Cardiac septum (tissue), 1 donor: Measurements from ENCODE around the gene TIAM2. TPM values are rescaled to one million over a fixed set of nuclear protein-coding genes. Genes with fewer than 3 reads are reported as not detected.

Experiments
- DNase-seq: peaks from one replicate; pipeline ENCODE4 v3.0.0-alpha.2; 2020; ENCODE audit warnings: low spot score
- intact Hi-C: fragments of 100-400 bp; cut with DNase I; formaldehyde crosslinking; loops from one replicate; pipeline ENCODE4 v1.14.0; 2022
- total RNA-seq: library from RNA; stranded (reverse); fragmentation: NEBNext Ultra II Directional; extraction: Animal tissue kit (Norgen Biotek cat#: 25700); gene quantifications from one replicate; pipeline ENCODE4 v1.2.1, GENCODE V29; 2021
- donor health status: DM: no; HTN: no; CAD: no.

Gene TIAM2
- total RNA-seq, 1 donor from 2014 or later, result 20.1 TPM

- intact Hi-C loops, result no loop called here
- DNase-seq, result no peak
These were observed 151.1 kb downstream of the TIAM2 start for GRCh38 chr6:155146205-155146604.

GRCh38 chr6:155147958-155148663 lies 153.0 kb downstream of the TIAM2 start:
- intact Hi-C loops, result no loop called here

GRCh38 chr6:155150967-155151671 lies 156.0 kb downstream of the TIAM2 start:
- no peak for DNase-seq
- intact Hi-C loops, result no loop called here

More at GRCh38 chr6:155147958-155148663, 153.0 kb downstream of the TIAM2 start:
- DNase-seq, result no peak

- intact Hi-C loops, result no loop called here
- no peak for DNase-seq
These were observed 157.3 kb downstream of the TIAM2 start for GRCh38 chr6:155152211-155153076.

GRCh38 chr6:155154158-155154830 lies 159.2 kb downstream of the TIAM2 start:
- intact Hi-C loops, result no loop called here
- no peak for DNase-seq

- DNase-seq, result no peak
- intact Hi-C loops, result no loop called here
These were observed 160.8 kb downstream of the TIAM2 start for GRCh38 chr6:155155787-155156447.

- intact Hi-C loops, result no loop called here
- no peak for DNase-seq
These were observed 162.0 kb downstream of the TIAM2 start for GRCh38 chr6:155157101-155157500.

GRCh38 chr6:155158030-155158843 lies 163.1 kb downstream of the TIAM2 start:
- no peak for DNase-seq
- intact Hi-C loops, result no loop called here

- no peak for DNase-seq
- intact Hi-C loops, result no loop called here
These were observed 167.6 kb downstream of the TIAM2 start for GRCh38 chr6:155162682-155163081.

- no peak for DNase-seq
- intact Hi-C loops, result no loop called here
These were observed 168.5 kb downstream of the TIAM2 start for GRCh38 chr6:155163601-155164000.

- no peak for DNase-seq
- intact Hi-C loops, result no loop called here
These were observed 170.1 kb downstream of the TIAM2 start for GRCh38 chr6:155165029-155165710.

- intact Hi-C loops, result loop anchor here (5.0 kb wide), 1 partner anchor 493 kb away; no protein-coding TSS in a partner anchor
- DNase-seq, result no peak
These were observed 175.4 kb downstream of the TIAM2 start for GRCh38 chr6:155170519-155170918.

- intact Hi-C loops, result loop anchor here (5.0 kb wide), 1 partner anchor 494 kb away; no protein-coding TSS in a partner anchor
These were observed 176.1 kb downstream of the TIAM2 start for GRCh38 chr6:155171109-155171746.

GRCh38 chr6:155171747-155172449 lies 176.8 kb downstream of the TIAM2 start:
- no peak for DNase-seq
- intact Hi-C loops, result loop anchor here (5.0 kb wide), 1 partner anchor 495 kb away; no protein-coding TSS in a partner anchor

More at GRCh38 chr6:155171109-155171746, 176.1 kb downstream of the TIAM2 start:
- DNase-seq, result no peak

GRCh38 chr6:155173488-155173887 lies 178.4 kb downstream of the TIAM2 start:
- intact Hi-C loops, result loop anchor here (5.0 kb wide), 1 partner anchor 496 kb away; no protein-coding TSS in a partner anchor
- DNase-seq, result no peak

- intact Hi-C loops, result loop anchor here (5.0 kb wide), 4 partner anchors 73 to 497 kb away; partner anchors contain the start of gene TFB1M
- no peak for DNase-seq
These were observed 179.6 kb downstream of the TIAM2 start for GRCh38 chr6:155174576-155175211.
